ENCODE data around the gene GIMAP8. TPM values are rescaled to one million over a fixed set of nuclear protein-coding genes. Genes with fewer than 3 reads are reported as not detected.
A peak's percentile ranks its signal among the peaks of the same experiment; 100 is the strongest.

GIMAP8 gene
- total RNA-seq, 1 donor from 2014 or later = 28.3 TPM

GRCh38 chr7:150410131-150410530 is 40.3 kb upstream of the GIMAP8 start:
- H3K4me1 ChIP-seq = peaks cover 2 to 7% of the 10 kb centered on the region in 2 donors
- no peaks in the 10 kb centered on the region for H3K27me3 ChIP-seq
- H3K27ac ChIP-seq = no peak overlapping the region
- intact Hi-C loops (cut with DNase I) = loop anchor here (5.0 kb wide), 1 partner anchor 1903 kb away; no protein-coding TSS in a partner anchor
- H3K36me3 ChIP-seq = peaks cover 0 to 2% of the 10 kb centered on the region in 2 donors
- H3K9me3 ChIP-seq = no peaks in the 10 kb centered on the region
- no peak for DNase-seq (ENCODE audit: low spot score in 2 of 2)
- H3K4me3 ChIP-seq = no peak overlapping the region
- TF ChIP-seq CTCF (IDR thresholded peaks at IDR 0.05) = no peak

- intact Hi-C loops (cut with DNase I) = loop anchor here (5.0 kb wide), 1 partner anchor 1904 kb away; no protein-coding TSS in a partner anchor
- H3K27ac ChIP-seq = no peak overlapping the region
- peaks cover 2 to 6% of the 10 kb centered on the region in 2 donors for H3K4me1 ChIP-seq
- H3K36me3 ChIP-seq = peaks cover 0 to 2% of the 10 kb centered on the region in 2 donors
- no peak overlapping the region for H3K4me3 ChIP-seq
- H3K9me3 ChIP-seq = no peaks in the 10 kb centered on the region
- no peak for DNase-seq (ENCODE audit: low spot score in 2 of 2)
- no peaks in the 10 kb centered on the region for H3K27me3 ChIP-seq
- no peak for TF ChIP-seq CTCF (IDR thresholded peaks at IDR 0.05)
These were observed 39.6 kb upstream of the GIMAP8 start for GRCh38 chr7:150410680-150411346.

- no peak for DNase-seq (ENCODE audit: low spot score in 2 of 2)
- intact Hi-C loops (cut with DNase I) = loop anchor here (5.0 kb wide), 1 partner anchor 1904 kb away; no protein-coding TSS in a partner anchor
- no peak for TF ChIP-seq CTCF (IDR thresholded peaks at IDR 0.05)
These were observed 38.8 kb upstream of the GIMAP8 start for GRCh38 chr7:150411606-150412005.

GRCh38 chr7:150412016-150412415 is 38.4 kb upstream of the GIMAP8 start:
- peak in 1 of 2 donors; percentile 46 for DNase-seq (ENCODE audit: low spot score in 2 of 2)
- Histone ChIP-seq H3K27me3 (no peaks in the 10 kb centered on the region), H3K4me3 (no peak overlapping the region), H3K4me1 (peaks cover 0 to under 1% of the 10 kb centered on the region in 2 donors), H3K36me3 (peaks cover 0 to 2% of the 10 kb centered on the region in 2 donors), H3K27ac (no peak overlapping the region), H3K9me3 (no peaks in the 10 kb centered on the region)
- TF ChIP-seq CTCF (IDR thresholded peaks at IDR 0.05) = no peak
- intact Hi-C loops (cut with DNase I) = loop anchor here (5.0 kb wide), 1 partner anchor 1905 kb away; no protein-coding TSS in a partner anchor

More at GRCh38 chr7:150411606-150412005, 38.8 kb upstream of the GIMAP8 start:
- H3K27me3 ChIP-seq = no peaks in the 10 kb centered on the region
- H3K4me3 ChIP-seq = no peak overlapping the region
- no peaks in the 10 kb centered on the region for H3K9me3 ChIP-seq
- peaks cover 0 to 3% of the 10 kb centered on the region in 2 donors for H3K4me1 ChIP-seq
- no peak overlapping the region for H3K27ac ChIP-seq
- H3K36me3 ChIP-seq = peaks cover 0 to 2% of the 10 kb centered on the region in 2 donors

- TF ChIP-seq CTCF (IDR thresholded peaks at IDR 0.05) = no peak
- Histone ChIP-seq H3K9me3 (no peaks in the 10 kb centered on the region), H3K4me1 (no peaks in the 10 kb centered on the region), H3K27me3 (no peaks in the 10 kb centered on the region), H3K4me3 (no peak overlapping the region), H3K36me3 (peaks cover 0 to 2% of the 10 kb centered on the region in 2 donors), H3K27ac (no peak overlapping the region)
- intact Hi-C loops (cut with DNase I) = loop anchor here (5.0 kb wide), 1 partner anchor 1906 kb away; no protein-coding TSS in a partner anchor
- peak in 1 of 2 donors; percentile 58 for DNase-seq (ENCODE audit: low spot score in 2 of 2)
These were observed 37.6 kb upstream of the GIMAP8 start for GRCh38 chr7:150412518-150413488.
